Dendritic cell treated with granulocyte-macrophage colony-stimulating factor and Interleukin-4, amounts not matched to agents 40 ng/mL and 50 ng/mL, for 4 days (primary cell): ENCODE data around the gene APEX1.

ENCODE experiments used
- H3K27ac Mint-ChIP-seq: one replicate; pipeline ENCODE4 v1.8.0; 2022; ENCODE audit warnings: mild to moderate bottlenecking, mixed read lengths
- H3K27me3 Mint-ChIP-seq: one replicate; pipeline ENCODE4 v1.8.0; 2022; ENCODE audit warnings: mild to moderate bottlenecking, mixed read lengths
- H3K36me3 Mint-ChIP-seq: one replicate; pipeline ENCODE4 v1.8.0; 2022; ENCODE audit warnings: low read depth, mixed read lengths
- H3K4me1 Mint-ChIP-seq: one replicate; pipeline ENCODE4 v1.8.0; 2022; ENCODE audit warnings: low read depth, mixed read lengths
- H3K4me3 Mint-ChIP-seq: one replicate; pipeline ENCODE4 v1.8.0; 2022; ENCODE audit warnings: mild to moderate bottlenecking, moderate library complexity, mixed read lengths
- H3K9me3 Mint-ChIP-seq: one replicate; pipeline ENCODE4 v1.8.0; 2022; ENCODE audit warnings: mixed read lengths
- intact Hi-C: fragments of 100-400 bp; cut with micrococcal nuclease; formaldehyde crosslinking; loops from one replicate; pipeline ENCODE4 v1.15.0; 2022

APEX1 gene

DNA sequence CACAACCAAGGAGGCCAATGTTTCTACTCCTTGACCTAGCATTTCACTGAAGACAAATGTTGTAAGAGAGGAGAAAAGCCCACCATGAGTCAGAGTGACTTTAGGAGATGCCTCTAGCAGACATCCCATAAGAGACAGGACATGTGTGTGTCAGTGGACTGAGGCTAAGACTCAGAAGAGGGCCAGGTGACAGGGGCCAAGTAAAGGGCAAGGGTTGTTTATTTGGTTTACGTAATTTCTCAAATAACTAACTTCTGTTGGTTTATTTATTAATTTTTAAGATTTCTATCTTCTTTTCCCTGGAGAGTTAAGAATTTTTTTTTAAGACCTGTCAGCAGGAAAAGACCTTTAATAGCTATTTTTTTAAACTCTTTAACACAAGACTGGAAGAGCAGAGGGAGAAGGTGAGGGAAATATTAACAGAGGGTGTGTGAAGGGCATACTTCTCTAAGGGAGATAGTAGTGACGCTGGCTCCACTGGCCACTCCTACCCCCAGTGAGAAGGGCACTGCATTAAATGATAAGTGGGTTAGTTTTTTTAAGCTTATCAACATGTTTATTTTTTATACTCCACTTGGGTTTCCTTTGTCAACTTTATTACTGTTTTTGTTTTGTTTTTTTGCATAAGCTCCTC is 17.6 kb downstream of the APEX1 start:
- no peak overlapping the region for H3K4me3 Mint-ChIP-seq
- no peaks in the 10 kb centered on the region for H3K27me3 Mint-ChIP-seq
- intact Hi-C loops, result loop anchor here (10.0 kb wide), 1 partner anchor 52 kb away; no protein-coding TSS in a partner anchor
- H3K27ac Mint-ChIP-seq, result peak overlapping the region; percentile 43
- H3K36me3 Mint-ChIP-seq, result peaks cover 68% of the 10 kb centered on the region
- no peaks in the 10 kb centered on the region for H3K9me3 Mint-ChIP-seq
- H3K4me1 Mint-ChIP-seq, result peaks cover 68% of the 10 kb centered on the region

DNA sequence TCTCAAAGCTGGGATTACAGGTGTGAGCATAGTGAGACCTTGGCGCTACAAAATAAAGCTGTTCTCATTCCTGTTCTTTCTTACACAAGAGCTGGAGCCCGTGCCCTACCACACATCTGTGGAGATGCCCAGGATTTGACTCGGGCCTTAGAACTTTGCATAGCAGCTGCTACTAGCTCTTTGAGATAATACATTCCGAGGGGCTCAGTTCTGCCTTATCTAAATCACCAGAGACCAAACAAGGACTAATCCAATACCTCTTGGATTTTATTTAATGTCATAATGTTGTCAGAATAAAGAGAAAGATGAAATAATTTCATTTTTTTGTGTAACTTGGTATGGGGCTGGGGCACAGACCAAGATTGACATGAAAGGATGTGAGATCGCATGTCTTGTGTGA is 21.8 kb downstream of the APEX1 start:
- Mint-ChIP-seq H3K36me3 (peaks cover 56% of the 10 kb centered on the region), H3K4me1 (peaks cover 48% of the 10 kb centered on the region), H3K9me3 (no peaks in the 10 kb centered on the region), H3K27ac (no peak overlapping the region), H3K4me3 (no peak overlapping the region), H3K27me3 (no peaks in the 10 kb centered on the region)
- intact Hi-C loops, result loop anchor here (2.0 to 10.0 kb wide), 3 partner anchors 16 to 131 kb away; no protein-coding TSS in a partner anchor

DNA sequence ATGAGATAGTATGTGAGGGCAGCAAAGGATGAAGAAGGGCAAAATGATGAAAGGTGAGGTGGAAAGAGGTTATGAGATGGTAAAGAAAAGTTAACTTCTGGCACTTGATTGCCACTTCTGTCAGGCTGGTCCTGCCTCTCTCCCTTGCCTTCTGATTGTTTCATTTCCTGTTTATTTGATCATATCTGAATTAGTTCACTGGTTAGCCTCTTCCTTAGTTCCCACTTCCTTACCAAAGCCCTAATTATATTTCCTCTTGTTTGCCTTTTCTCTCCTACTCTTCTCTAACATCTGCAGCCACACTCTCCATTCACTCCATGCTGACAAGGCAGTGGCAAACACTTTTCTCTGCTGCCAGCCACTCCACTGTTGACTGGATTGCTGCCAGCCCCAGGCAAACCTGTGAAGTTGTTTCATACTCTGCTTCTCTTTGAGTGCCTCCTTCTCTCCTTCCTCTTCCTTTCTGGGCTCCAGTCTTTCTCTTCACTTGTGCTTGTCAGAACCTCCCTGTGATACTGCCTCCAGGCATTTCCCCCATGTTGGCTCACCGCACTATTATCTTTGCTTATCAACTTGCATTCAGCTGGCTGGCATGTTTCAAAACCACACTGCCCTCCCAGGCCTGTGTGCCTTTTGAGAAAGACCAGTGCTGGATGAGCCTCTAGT is 22.3 kb downstream of the APEX1 start:
- peak overlapping the region; percentile 68 for H3K27ac Mint-ChIP-seq
- H3K36me3 Mint-ChIP-seq, result peaks cover 50% of the 10 kb centered on the region
- H3K4me1 Mint-ChIP-seq, result peaks cover 42% of the 10 kb centered on the region
- no peak overlapping the region for H3K4me3 Mint-ChIP-seq
- no peaks in the 10 kb centered on the region for H3K9me3 Mint-ChIP-seq
- no peaks in the 10 kb centered on the region for H3K27me3 Mint-ChIP-seq
- intact Hi-C loops, result loop anchor here (2.0 to 10.0 kb wide), 3 partner anchors 15 to 130 kb away; no protein-coding TSS in a partner anchor

DNA sequence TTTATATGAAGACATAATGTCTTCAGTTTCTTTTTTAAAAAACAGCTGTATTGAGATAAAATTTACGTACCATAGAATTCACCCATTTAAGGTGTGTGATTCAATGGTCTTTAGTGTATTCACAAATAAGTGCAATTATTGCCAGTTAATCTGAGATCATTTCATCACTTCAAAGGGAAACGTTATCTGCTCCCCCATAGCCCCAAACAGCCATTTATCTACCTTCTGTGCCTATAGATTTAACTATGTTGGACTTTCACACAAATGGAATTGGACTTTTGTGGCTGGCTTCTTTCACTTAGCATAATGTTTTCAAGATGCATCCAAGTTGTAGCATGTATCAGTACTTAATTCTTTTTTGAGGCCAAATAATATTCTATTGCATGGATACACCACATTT is 23.9 kb downstream of the APEX1 start:
- peaks cover 30% of the 10 kb centered on the region for H3K4me1 Mint-ChIP-seq
- intact Hi-C loops, result loop anchor here (5.0 to 10.0 kb wide), 2 partner anchors 46 to 128 kb away; no protein-coding TSS in a partner anchor
- peaks cover 35% of the 10 kb centered on the region for H3K36me3 Mint-ChIP-seq
- no peak overlapping the region for H3K27ac Mint-ChIP-seq
- H3K9me3 Mint-ChIP-seq, result no peaks in the 10 kb centered on the region
- H3K27me3 Mint-ChIP-seq, result no peaks in the 10 kb centered on the region
- no peak overlapping the region for H3K4me3 Mint-ChIP-seq

DNA sequence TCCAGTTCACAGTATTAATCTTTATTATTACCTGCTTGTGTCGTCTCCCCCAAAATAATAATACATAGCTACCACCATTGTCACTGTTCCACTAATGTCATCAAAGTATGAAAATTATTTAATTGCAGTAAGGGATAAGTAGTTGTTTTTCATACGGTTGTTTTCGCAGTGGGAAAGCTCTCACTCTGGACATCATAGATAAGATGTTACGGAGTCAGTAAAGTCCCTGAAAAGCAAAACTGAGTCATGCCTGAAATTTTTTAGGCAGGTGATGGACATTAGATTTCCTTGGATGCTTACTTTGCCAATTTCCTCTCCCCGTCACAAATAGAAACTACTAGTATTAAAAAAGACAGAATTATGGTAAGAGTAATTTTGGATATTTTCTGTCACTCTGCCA is 27.4 kb downstream of the APEX1 start:
- Mint-ChIP-seq H3K27ac (no peak overlapping the region), H3K36me3 (peaks cover 4% of the 10 kb centered on the region), H3K4me3 (no peak overlapping the region), H3K9me3 (no peaks in the 10 kb centered on the region), H3K4me1 (peaks cover 18% of the 10 kb centered on the region), H3K27me3 (no peaks in the 10 kb centered on the region)
- intact Hi-C loops, result no loop called here

DNA sequence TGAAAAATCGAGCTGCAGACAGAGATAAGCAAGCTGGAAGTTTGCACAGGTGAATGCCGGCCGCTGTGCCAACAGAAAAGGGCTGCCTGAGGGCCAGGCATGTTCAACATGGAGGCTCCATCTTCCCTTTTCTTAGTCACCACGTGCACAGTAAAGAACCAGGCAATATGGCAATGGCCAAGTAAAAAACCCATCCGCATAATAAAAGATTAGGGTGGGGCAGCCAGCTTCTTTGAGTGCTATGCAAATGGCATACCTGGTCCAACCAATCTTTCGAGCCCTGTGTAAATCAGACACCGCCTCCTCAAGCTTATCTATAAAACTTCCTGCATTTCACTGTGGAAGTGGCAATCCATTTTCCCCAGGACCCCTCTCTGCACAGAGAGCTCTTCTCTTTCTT is 30.9 kb downstream of the APEX1 start:
- no peak overlapping the region for H3K27ac Mint-ChIP-seq
- peaks cover 36% of the 10 kb centered on the region for H3K4me1 Mint-ChIP-seq
- intact Hi-C loops, result no loop called here

DNA sequence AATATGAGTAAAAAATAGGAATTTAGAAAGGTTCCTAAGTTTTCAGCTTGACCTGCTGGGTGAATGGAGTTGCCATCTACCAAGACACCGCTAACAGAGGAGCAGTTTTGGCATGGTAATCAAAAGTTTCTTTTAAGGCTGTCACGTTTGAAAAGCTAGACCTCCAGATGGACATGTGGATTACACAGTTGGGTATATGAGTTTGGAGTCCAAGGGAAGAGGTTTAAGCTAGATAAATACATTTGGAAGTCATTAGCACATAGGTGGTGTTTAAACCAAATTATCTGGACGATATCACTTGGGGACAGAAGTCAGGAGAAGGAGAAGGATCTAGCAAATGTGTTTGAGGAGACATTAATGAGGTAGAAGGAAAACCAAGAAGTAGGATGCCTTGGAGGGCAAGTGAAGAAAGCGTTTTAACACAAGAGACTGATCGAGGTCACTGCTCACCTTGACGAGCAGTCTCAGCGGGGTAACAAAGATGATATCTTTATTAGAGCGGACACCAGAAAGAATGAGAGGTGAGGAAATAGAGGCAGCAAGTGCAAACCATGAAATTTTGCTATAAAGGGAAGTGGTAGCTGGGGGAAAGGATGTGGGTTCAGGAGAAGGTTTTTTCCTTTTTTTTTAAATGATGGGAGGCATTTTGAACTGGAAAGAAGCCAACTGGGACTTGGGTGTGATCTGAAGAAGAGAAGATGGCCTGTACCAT is 31.8 kb downstream of the APEX1 start:
- H3K4me3 Mint-ChIP-seq, result no peak overlapping the region
- H3K27me3 Mint-ChIP-seq, result no peaks in the 10 kb centered on the region
- intact Hi-C loops, result no loop called here
- no peaks in the 10 kb centered on the region for H3K9me3 Mint-ChIP-seq
- H3K27ac Mint-ChIP-seq, result peak overlapping the region; percentile 3
- no peaks in the 10 kb centered on the region for H3K36me3 Mint-ChIP-seq
- peaks cover 37% of the 10 kb centered on the region for H3K4me1 Mint-ChIP-seq

More for the DNA sequence above, 30.9 kb downstream of the APEX1 start:
- no peaks in the 10 kb centered on the region for H3K9me3 Mint-ChIP-seq
- H3K36me3 Mint-ChIP-seq, result no peaks in the 10 kb centered on the region
- no peak overlapping the region for H3K4me3 Mint-ChIP-seq
- no peaks in the 10 kb centered on the region for H3K27me3 Mint-ChIP-seq

DNA sequence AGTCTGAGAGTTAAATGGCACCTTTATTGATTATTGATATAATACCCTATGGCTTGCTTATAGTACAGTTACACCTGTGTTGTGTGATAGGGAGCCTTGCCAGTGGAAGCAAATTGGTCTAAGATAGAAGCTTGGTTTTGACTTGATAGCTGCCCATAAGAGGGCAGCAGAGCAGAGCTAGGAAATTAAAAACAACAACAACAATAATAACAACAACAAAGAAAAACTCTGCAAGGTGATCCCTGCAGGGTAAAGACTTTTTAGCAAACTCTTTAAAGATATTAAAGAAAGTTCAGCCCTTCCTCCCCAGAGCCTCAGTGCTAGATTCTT is 32.3 kb downstream of the APEX1 start:
- intact Hi-C loops, result no loop called here
- H3K27ac Mint-ChIP-seq, result peak overlapping the region; percentile 3

DNA sequence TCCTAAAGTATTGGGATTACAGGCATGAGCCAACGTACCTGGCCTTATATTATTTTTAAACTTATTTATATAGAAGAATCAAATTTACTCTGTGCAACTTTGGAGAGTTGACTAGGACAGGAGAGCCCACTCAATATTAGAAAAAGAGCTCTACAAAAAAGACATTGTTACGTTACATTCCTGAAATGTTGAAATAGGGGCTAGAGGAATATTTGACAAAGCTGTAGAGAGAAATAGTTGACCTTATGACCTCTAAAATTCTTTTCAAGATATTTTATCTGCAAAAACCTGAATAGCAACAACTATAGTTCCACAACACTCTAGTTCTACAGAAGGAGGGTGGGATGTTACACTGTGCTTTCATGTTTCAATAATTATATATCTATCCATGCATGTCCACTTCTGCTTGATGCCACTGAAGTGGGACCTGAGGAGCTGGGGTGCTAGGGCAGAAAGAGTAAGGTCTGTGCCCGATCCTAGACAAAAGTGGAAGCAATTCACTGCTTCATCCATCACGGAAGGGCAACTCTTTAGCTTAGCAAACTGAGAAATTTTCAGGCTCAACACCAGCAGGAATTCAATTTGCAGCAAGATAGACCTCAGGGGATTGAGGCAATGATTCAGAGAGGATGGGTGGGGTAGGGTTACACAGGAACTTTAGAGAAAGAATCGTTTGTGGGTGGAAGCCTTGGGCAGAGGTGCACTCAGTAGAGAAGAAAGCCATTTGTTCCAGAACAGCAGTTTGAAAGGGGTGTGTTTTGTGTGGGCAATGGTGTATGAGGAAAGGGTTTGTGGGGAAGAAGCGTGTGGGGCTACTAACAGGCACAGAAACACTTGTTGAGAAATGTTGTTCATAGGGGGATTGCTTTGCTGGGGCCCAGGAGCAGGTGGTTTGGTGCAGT is 34.3 kb downstream of the APEX1 start:
- H3K9me3 Mint-ChIP-seq, result no peaks in the 10 kb centered on the region
- H3K27ac Mint-ChIP-seq, result peak overlapping the region; percentile 26
- peaks cover 53% of the 10 kb centered on the region for H3K4me1 Mint-ChIP-seq
- H3K36me3 Mint-ChIP-seq, result no peaks in the 10 kb centered on the region
- no peaks in the 10 kb centered on the region for H3K27me3 Mint-ChIP-seq
- intact Hi-C loops, result no loop called here
- no peak overlapping the region for H3K4me3 Mint-ChIP-seq

More for the DNA sequence above, 32.3 kb downstream of the APEX1 start:
- Mint-ChIP-seq H3K4me1 (peaks cover 37% of the 10 kb centered on the region), H3K4me3 (no peak overlapping the region), H3K9me3 (no peaks in the 10 kb centered on the region), H3K27me3 (no peaks in the 10 kb centered on the region), H3K36me3 (no peaks in the 10 kb centered on the region)

DNA sequence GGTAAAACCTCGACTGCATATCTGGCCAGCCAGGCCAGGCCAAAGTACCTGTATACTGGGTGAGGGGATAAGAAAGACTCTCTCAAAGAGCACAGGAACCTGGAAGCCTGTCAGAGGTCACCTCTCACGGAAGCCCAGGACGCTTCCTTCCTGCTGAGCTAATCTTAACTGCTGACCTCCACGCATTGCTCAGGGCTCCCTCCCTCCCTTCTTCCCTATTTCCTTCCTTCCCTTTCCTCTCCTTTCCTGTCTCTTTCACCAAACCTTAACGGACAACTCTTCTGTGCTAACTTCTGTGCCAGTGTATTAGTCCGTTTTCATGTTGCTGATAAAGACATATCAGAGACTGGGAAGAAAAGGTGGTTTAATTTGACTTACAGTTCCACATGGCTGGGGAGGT is 35.5 kb downstream of the APEX1 start:
- intact Hi-C loops, result no loop called here
- H3K4me1 Mint-ChIP-seq, result peaks cover 61% of the 10 kb centered on the region

DNA sequence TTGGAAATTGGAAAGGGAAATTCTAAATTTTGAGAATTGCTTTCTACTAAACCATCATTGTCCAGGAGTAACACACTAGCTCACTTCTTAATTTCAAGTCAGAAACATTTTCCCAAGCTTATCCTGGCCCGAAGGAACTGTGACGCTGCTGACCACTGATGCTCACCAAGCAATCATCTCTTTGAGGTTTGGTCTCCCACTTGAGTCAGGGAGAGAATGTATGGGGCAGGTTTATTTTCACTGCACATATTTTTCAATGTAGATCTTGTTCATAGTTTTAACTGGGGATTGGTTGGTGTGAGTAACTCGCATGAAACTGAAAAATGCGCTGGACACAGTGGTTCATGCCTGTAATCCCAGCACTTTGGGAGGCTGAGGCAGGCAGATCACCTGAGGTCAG is 37.5 kb downstream of the APEX1 start:
- peak overlapping the region; percentile 62 for H3K27ac Mint-ChIP-seq
- H3K9me3 Mint-ChIP-seq, result peaks cover 9% of the 10 kb centered on the region
- intact Hi-C loops, result loop anchor here (2.0 kb wide), 1 partner anchor 16 kb away; no protein-coding TSS in a partner anchor
- H3K27me3 Mint-ChIP-seq, result no peaks in the 10 kb centered on the region
- peaks cover 56% of the 10 kb centered on the region for H3K4me1 Mint-ChIP-seq
- H3K4me3 Mint-ChIP-seq, result no peak overlapping the region
- no peaks in the 10 kb centered on the region for H3K36me3 Mint-ChIP-seq

More for the DNA sequence above, 35.5 kb downstream of the APEX1 start:
- no peaks in the 10 kb centered on the region for H3K36me3 Mint-ChIP-seq
- H3K27me3 Mint-ChIP-seq, result no peaks in the 10 kb centered on the region
- no peak overlapping the region for H3K4me3 Mint-ChIP-seq
- H3K9me3 Mint-ChIP-seq, result peaks cover 4% of the 10 kb centered on the region
- H3K27ac Mint-ChIP-seq, result peak overlapping the region; percentile 14

DNA sequence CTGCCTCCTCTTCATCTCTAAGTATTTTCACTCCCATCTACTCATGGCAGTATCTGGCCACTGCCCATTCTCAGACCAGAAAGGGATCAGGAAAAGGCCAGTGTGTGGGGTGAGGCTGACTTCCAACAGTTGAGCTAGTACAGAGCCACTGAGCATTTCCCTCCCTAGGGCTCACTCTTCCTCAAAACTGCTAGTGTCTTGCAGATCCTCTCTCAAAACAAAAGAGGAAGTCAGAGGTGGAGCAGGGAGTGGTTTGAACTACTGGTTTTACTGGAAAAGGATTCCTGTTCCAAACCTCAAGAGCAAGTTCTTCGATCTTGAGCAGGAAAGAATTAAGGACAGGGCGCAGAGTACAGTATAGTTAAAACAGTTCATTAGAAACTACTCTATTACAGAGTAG is 38.6 kb downstream of the APEX1 start:
- H3K27ac Mint-ChIP-seq, result peak overlapping the region; percentile 83
- no peaks in the 10 kb centered on the region for H3K27me3 Mint-ChIP-seq
- H3K9me3 Mint-ChIP-seq, result peaks cover 9% of the 10 kb centered on the region
- intact Hi-C loops, result loop anchor here (2.0 kb wide), 1 partner anchor 17 kb away; no protein-coding TSS in a partner anchor
- peak overlapping the region; percentile 44 for H3K4me3 Mint-ChIP-seq
- H3K36me3 Mint-ChIP-seq, result no peaks in the 10 kb centered on the region
- H3K4me1 Mint-ChIP-seq, result peaks cover 56% of the 10 kb centered on the region

DNA sequence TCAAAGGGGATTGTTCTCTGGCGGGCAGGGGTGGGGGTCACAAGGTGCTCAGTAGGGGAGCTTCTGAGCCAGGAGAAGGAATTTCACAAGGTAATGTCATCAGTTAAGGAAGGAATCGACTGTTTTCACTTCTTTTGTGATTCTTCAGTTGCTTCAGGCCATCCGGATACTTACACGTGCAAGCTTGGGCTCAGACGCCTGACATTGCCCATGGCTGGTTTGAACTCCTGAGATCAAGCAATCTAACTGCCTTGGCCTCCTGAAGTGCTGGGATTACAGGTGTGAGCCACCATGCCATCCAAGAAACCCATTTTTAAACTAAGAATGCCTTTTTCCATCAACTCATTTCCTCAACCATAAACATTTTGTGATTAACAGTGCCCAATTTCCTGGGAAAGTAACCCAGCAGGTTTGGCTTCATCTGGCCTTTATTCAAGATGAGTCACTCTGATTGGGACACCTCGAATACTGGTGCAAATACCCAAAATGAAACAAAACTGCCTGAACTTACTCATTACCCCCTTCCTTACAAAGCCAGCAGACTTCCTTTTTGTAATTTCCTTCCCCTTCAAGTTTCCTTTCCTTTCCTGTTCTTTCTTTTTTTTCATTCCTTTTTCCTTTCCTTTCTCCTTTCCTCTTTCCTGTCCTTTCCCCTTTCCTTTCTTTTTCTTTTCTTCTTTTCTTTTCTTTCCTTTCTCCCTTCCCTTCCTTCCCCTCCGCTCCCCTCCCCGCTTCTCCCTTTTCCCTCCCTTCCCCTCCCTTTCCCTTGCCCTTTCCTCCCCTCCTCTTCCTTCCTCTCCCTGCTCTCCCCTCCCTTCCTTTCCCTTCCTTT is 40.1 kb downstream of the APEX1 start:
- Mint-ChIP-seq H3K4me3 (no peak overlapping the region), H3K36me3 (no peaks in the 10 kb centered on the region), H3K27me3 (no peaks in the 10 kb centered on the region), H3K27ac (peak overlapping the region; percentile 60), H3K9me3 (peaks cover 9% of the 10 kb centered on the region), H3K4me1 (peaks cover 53% of the 10 kb centered on the region)
- intact Hi-C loops, result no loop called here
